GM19099 (cell line): ENCODE data around the gene BMPR1B.

ENCODE experiments used
- POLR2A ChIP-seq: IDR thresholded peaks from 3 replicates; pipeline ENCODE4 v1.6.1; 2011; ENCODE audit warnings: low read depth; ENCODE audit not compliant: insufficient read length; ENCODE audit errors: extremely low read depth

The BMPR1B gene

DNA sequence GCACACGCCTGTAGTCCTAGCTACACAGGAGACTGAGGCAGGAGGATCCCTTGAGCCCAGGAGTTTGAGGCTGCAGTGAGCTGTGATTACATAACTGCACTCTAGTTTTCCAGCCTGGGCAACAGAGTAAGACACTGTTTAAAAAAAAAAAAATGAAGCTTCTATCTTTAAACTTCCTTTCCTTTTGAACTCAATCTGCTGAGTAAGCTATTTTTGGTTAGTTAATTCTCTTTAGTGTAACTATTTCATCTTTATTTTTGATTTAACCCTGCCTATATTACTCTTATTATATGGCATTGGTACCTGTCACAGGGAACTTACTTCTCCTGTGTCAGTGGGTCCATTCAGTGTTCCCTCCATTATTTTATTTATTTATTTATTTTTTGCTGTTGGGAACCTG lies 160.8 kb downstream of the BMPR1B start:
- TF ChIP-seq POLR2A: no peak

DNA sequence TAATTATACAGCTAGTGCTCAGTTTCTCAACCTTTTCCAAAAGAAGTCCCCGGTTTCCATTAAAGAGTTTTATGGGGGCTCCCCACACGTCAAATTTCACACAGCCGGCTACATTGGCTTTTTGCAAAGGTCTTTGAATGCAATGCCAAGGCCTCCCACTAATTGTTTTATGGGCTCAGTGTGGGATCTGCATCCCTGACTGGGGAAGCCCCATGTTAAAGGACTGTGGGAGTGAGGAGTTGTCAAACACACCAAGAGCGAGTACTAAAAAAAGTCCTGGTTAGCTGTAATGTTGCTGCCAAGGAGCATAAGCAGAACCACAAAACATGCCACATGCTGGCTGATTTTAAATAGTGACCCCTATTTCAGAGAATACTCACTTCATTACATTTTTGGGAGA lies 162.6 kb downstream of the BMPR1B start:
- no peak for TF ChIP-seq POLR2A

DNA sequence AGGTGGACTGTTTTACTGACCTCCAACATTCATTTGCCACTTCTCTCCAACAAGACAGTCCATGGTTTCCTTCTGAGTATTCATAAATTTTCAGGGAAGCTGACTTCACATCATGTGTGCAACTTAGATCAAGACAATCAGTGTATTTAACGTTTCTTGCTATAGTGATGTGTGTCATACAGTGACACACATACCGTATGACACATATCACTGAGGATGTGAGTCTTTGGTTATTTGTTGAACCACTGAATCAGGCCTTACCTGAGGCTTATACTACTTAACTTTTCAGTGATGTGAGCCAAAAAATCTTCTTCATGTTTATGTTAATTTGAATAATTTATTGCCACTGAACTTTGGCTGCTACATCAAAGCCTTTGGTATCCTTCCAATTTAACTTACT lies 166.8 kb downstream of the BMPR1B start:
- TF ChIP-seq POLR2A: no peak

DNA sequence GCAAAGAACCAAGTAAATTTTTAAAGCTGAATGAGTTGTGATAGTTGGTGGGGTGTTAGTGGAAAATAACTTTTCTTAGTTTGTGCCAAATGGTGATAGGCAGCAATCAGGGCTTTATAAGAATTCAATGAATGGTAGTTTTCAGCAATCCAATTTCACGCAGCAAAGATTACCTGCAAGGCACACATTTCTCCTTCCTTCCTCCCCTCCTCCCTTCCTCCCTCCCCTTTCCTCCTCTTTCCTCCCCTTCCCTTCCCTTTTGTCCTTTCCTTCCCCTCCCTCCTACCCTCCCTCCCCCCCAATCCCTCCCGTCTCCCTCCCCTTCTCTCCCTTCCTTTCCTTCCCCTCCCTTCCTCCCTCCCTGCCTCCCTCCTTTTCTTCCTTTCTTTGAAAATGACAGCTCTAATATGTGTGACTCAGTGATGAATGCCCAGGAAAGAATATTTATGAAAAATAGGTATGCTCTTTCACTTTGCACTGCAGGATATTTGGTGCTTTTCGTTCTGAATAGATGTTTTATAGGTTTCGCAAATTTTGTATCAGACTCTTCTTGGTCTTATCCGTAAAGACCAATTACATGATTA lies 168.1 kb downstream of the BMPR1B start:
- TF ChIP-seq POLR2A: no peak

DNA sequence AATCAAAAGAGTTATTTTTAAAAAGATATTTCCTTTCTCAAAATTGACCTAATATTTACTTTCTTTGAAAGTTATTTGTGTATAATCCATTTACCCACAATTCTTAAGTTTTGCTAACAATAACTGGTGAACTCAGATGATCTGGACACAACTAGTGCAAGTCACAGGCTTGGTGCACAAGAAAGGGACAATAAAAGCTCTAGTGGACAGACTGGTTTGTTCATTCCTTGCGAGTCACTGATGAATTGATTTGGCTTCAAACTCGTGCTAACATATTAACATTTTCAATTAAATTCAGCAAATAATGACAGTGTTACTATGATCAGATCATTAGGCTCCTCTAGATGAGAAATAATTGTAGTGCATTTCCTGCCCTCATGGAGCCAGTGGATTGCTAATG lies 169.2 kb downstream of the BMPR1B start:
- no peak for TF ChIP-seq POLR2A

DNA sequence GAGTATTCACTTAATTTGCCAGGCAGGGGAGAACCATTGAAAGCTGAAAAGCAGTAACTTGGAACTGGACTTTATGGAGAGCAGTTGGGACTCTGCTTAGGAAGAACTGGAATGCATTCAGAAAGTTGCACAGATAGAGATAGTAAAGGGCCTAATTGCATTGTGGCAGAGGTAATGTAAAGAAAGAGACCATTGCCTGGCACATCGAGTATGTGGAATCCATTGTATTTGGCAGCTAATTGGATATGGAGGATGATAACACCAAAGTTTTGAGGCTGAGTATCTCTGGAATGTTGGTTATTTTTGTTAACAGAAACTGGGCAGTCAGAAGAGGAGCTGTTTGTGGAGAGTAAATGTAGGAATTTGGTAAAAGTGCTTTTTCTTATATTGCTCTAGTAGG lies 169.9 kb downstream of the BMPR1B start:
- no peak for TF ChIP-seq POLR2A

DNA sequence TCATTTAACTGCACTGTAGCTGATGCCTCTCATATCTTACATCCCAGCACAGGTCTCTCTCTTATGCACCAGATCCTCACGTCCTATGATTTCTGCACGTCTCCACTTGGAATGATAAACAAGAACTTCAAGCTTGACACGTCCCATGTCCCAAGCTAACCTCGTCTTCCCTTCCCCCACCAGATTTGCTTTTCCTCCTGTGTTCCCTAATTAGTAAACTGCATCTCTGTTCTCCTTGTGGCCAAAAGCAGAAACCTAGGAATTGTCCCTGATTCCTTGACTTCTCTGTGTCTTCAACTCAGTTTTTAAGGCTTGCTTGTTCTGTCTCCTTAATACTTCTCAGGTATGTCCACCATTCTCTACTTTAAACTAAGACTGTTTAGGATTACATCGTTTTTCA lies 171.9 kb downstream of the BMPR1B start:
- no peak for TF ChIP-seq POLR2A

DNA sequence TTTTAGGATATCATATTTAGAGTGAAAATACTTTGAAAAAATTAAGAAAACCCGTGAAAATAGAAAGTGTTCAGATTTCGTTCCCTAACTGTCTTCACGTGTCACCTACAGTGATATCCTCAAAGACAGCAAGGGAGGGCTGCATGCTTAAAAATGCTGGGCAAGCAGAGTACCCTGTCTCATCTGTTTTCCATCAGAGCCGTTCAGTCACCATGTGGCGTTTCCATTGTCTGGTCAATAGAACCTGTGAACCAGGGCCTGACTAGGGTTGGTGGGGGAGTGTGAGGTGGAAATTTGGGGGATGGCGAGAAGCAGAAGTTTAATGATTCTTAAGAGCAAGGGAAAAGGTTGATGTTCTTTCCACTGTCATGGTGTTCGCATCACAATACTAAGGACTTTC lies 173.9 kb downstream of the BMPR1B start:
- no peak for TF ChIP-seq POLR2A

DNA sequence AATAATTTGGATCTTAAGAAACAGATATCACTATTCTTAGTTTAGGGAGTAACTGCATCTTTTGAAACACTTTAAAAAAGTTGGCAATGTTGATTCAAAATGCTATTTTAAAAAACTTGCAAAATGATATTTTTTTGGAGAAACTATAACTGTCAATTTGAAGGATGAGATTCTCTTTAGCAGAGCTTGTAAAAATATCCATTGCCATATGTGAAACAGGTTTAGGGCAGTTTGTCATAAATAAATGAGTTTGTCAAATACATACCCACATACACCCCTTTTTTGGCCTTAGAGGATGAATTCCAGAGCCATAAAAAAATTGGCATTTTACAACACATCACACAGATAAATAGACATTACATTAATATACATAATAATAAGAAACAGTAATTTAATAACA lies 174.6 kb downstream of the BMPR1B start:
- no peak for TF ChIP-seq POLR2A

DNA sequence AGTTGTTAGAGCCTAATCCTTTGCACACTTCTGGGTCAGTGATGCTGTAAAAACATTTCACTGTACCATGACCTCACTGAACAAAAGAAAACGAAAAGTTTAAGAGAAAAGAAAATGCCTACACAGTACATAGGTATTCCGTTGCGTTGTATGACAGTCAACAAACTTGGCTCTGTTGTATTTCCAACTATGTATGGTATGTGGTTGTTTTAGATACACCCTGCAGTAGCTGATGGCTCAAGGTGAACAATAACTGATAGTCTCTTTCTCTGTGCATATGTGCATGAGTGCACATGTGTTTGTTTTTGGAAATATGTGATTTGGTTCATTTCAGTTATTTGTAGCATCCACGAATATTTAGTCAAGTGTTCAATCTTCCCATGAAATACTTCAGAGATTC lies 176.0 kb downstream of the BMPR1B start:
- no peak for TF ChIP-seq POLR2A

DNA sequence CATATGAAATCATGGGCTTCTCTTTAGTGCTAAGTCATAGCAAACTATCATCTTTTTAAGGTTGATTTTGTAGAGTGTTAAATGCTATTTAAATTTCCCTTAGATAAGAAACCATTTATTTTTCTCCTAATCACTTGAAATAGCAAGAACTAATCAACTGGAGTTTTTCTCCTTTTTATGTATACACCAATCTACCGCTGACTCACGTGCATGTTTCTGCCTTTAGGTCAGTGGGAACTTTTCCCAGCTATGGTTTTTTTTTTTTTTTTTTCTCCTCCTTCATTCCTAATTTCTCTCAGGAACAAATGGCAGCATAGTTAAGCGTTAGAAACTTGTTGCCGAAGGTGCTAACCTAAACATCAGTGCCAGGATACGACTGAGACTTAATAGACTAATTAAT lies 176.4 kb downstream of the BMPR1B start:
- no peak for TF ChIP-seq POLR2A

DNA sequence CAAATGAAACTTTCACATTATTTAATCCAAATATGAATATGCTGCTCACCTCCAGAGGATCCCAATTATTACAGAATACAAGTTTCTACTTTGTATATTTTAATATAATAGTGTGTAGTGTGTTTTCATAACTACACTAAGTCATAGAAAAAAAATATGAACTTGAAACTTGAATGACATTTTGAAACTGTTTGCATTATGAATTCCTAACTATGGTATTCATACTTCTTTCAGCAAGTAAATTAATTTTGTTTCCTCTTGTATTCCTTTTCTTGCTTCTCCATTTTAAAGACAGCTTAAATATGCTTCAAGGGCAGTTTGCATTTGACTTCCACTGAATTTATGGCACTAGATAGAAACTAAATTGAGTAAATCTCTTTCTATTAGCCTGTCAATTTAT lies 177.1 kb downstream of the BMPR1B start:
- no peak for TF ChIP-seq POLR2A

DNA sequence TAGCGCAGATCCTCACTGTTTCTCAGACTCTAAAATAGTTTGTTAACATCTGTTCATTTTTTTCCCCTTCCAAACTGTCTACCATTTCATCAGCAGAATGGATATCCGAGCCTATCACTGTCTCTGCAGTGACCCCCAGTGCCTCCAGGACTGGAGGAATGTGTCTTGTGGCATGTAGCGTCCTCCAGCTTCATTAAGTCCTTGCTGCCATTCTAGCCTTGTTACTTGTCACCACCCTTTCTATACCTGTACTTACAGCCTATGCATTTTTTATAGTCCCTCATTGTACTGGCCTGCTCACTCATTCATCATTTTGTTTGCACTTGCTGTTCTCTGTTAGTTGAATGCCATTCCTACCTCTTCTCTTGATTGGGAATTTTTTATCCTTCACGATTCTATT lies 179.1 kb downstream of the BMPR1B start:
- no peak for TF ChIP-seq POLR2A

DNA sequence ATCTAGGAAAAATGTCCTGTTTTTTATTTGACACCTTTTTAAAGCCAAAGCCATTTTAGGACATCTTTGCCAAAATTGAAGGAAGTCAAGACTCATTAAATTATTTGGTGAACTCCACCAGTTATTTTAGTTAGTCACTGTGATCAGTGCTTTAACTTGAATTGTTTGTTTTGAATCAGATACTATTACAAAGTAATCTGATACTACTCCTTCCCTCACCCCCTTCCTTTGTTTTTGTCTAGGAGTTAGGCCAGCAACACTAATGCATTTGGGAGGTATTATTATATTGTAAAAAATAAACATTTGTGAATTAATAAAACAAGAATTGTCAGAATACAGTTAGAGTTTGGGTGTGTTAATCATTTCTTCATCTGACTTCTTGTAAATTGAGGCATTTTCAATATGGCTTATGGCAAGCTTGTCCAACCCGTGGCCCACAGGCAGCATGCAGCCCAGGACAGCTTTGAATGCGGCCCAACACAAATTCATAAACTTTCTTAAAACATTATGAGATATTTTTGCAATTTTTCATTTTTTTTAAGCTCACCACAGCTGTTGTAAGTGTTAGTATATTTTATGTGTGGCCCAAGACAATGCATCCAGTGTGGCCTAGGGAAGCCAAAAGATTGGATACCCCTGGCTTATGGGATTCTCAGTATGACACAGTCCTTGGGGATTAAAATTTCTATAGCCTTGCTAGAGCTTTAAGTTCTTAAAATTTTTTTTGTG lies 182.2 kb downstream of the BMPR1B start:
- TF ChIP-seq POLR2A: no peak

DNA sequence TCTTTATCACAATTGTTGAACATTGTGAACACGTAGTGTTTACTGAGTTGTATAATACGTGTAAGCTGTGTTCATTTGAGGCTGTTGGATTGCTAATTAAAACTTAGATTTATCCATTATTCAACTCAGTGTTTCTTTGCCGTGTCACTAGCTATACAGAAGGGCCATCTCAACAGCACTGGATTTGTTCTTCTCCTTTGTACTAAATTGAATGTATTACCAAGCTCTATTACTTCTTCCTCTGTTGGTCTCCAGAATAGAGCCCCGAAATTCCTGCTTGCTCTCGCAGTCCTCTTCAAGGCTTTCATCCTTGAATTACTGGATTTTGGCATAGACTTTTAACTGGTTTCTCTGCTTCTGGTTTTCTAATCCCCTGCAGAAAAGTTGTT lies 182.8 kb downstream of the BMPR1B start:
- no peak for TF ChIP-seq POLR2A

DNA sequence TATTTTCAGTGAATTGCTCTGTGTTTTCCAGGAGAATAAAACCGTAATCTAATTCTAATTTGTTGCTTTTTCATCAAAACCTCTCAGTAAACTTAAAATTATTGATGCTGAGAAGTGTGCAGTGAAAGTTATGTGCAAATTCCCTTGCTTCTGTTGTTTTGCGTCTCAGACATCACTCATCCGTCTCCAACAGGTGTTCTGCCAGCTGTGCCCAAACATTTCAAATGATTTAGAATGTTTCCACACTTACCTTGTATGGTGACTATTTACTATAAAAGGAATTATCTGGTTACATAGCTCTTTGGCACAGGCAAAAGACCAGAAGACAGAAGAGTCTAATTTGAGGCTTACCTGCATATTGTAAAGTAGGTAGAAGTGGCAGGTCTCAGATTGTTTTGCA lies 184.0 kb downstream of the BMPR1B start:
- no peak for TF ChIP-seq POLR2A

DNA sequence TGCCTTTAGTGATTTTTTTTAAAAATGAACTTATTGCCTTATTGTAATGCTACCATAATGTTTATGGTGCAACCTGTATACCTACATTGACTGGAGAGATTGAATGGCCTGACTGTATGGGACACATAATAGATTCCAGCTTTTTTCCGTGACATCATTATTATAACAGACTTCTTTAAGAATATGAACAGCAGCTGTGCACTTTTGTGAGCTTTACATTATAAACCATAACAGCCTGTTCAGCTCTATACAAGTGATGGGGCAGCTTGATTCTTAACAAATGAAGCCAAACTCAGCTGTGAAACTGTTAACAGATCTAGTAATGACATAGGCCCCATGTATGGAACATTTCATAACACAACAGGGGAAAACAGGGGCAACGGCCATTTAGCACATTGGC lies 187.0 kb downstream of the BMPR1B start:
- no peak for TF ChIP-seq POLR2A

DNA sequence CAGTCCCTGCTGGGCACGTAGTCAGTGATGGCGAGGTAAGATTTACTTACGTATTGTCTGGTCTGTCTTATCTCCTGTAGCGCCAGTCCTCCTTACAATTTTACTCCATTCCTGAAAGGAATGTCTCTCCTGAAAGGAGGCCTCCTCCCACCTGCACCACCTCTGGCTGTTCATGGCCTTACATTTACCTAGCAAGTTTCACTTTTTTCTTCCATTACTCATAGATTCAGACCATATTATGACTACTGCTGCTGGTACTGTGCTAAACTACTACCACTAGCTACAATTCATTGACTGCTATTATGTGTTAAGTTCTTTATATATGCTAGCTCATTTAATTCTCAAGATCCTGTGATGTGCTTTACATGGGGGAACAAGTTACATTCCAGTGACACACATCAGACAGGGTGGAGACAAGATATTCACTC lies 189.9 kb downstream of the BMPR1B start:
- TF ChIP-seq POLR2A: no peak

DNA sequence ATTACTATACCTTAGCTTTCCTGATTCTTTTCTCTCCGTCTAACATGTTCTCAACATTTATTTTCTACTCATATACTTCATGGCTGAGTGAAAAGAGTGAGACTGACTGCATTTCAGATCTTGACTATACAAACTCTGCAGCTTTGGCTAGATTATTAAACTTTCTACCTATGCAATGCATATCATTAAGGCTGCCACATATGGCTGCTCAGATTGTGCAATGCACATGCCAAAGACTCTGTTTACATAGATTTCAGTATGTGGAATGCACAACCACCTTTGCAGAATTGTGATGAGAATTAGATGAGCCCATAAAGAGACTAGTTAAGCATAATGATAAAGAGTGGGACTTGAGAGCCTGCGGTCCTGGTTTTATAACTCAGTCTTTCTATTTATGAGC lies 196.5 kb downstream of the BMPR1B start:
- TF ChIP-seq POLR2A: no peak
